Left colon (tissue), 2 donors: ENCODE results near the gene SLC16A10. TPM values are rescaled to one million over a fixed set of nuclear protein-coding genes. Genes with fewer than 3 reads are reported as not detected.
A peak's percentile ranks its signal among the peaks of the same experiment; 100 is the strongest.
"Not testable (repeated sequence)": the region's sequence is repeated elsewhere in the genome, so short reads cannot be mapped to it uniquely, and the experiment has no call there.

Experiments used
- ATAC-seq: fragments of 200-7000 bp; cut with Tn5 transposase; one replicate; pipeline ENCODE4 v1.9.1; 2020; ENCODE audit warnings: mild to moderate bottlenecking, moderate library complexity
- DNase-seq, 2 donors: peaks; one replicate each; pipeline ENCODE4 v3.0.0-alpha.2; 2020
- intact Hi-C, 2 donors: fragments of 100-400 bp; cut with DNase I in 1 of 2; cut with micrococcal nuclease in 1 of 2; formaldehyde crosslinking; loops; one replicate each; pipeline versions ENCODE4 v1.11.2 to v1.14.0; 2022; cut with DNase I, micrococcal nuclease
- total RNA-seq, 2 donors: library from RNA; stranded (reverse); fragmentation: NEBNext Ultra II Directional; extraction: Animal tissue kit (Norgen Biotek cat#: 25700); gene quantifications; one replicate each; pipeline ENCODE4 v1.2.1, GENCODE V29; 2021
- donor health status: DM: no; HTN: no; CAD: no.
- donor health status: DM: yes; HTN: yes; CAD: no.

Gene SLC16A10
- total RNA-seq, 2 donors from 2014 or later = 4.0 TPM

- intact Hi-C loops = no loop called here
- ATAC-seq (no peak), DNase-seq (no peak)
Measured at GRCh38 chr6:111173946-111174345, 86.6 kb downstream of the SLC16A10 start.

- intact Hi-C loops = no loop called here
- no peak for DNase-seq
- no peak for ATAC-seq
Measured at GRCh38 chr6:111175109-111175508, 87.8 kb downstream of the SLC16A10 start.

- peak; percentile 45 for ATAC-seq
- DNase-seq = no peak
- intact Hi-C loops = no loop called here
Measured at GRCh38 chr6:111176038-111176759, 88.9 kb downstream of the SLC16A10 start.

GRCh38 chr6:111176760-111177099, 89.4 kb downstream of the SLC16A10 start:
- DNase-seq (no peak), ATAC-seq (no peak)
- intact Hi-C loops = no loop called here

- intact Hi-C loops = no loop called here
- DNase-seq = no peak
- no peak for ATAC-seq
Measured at GRCh38 chr6:111177131-111177530, 89.8 kb downstream of the SLC16A10 start.

GRCh38 chr6:111183702-111184517, 96.6 kb downstream of the SLC16A10 start:
- ATAC-seq (no peak), DNase-seq (no peak)
- intact Hi-C loops = no loop called here

GRCh38 chr6:111184827-111185532, 97.7 kb downstream of the SLC16A10 start:
- ATAC-seq (no peak), DNase-seq (no peak)
- intact Hi-C loops = no loop called here

GRCh38 chr6:111185954-111186353, 98.7 kb downstream of the SLC16A10 start:
- DNase-seq = no peak
- intact Hi-C loops = no loop called here
- no peak for ATAC-seq

- intact Hi-C loops = no loop called here
- DNase-seq (no peak), ATAC-seq (no peak)
Measured at GRCh38 chr6:111187874-111188273, 100.6 kb downstream of the SLC16A10 start.

GRCh38 chr6:111189666-111190210, 102.4 kb downstream of the SLC16A10 start:
- DNase-seq, intact Hi-C loops, ATAC-seq: not testable (repeated sequence)

- DNase-seq (no peak), ATAC-seq (no peak)
- intact Hi-C loops = no loop called here
Measured at GRCh38 chr6:111190637-111191036, 103.3 kb downstream of the SLC16A10 start.

- DNase-seq, ATAC-seq, intact Hi-C loops: not testable (repeated sequence)
Measured at GRCh38 chr6:111191136-111191535, 103.8 kb downstream of the SLC16A10 start.

GRCh38 chr6:111192911-111193555, 105.7 kb downstream of the SLC16A10 start:
- intact Hi-C loops = no loop called here
- ATAC-seq (no peak), DNase-seq (no peak)

GRCh38 chr6:111195656-111196055, 108.4 kb downstream of the SLC16A10 start:
- ATAC-seq (peak; percentile 86), DNase-seq (no peak)
- intact Hi-C loops = no loop called here

- no peak for DNase-seq
- no peak for ATAC-seq
- intact Hi-C loops = no loop called here
Measured at GRCh38 chr6:111198841-111199240, 111.5 kb downstream of the SLC16A10 start.

GRCh38 chr6:111199935-111200334, 112.6 kb downstream of the SLC16A10 start:
- intact Hi-C loops = no loop called here
- ATAC-seq = no peak
- DNase-seq = no peak

GRCh38 chr6:111200350-111201243, 113.3 kb downstream of the SLC16A10 start:
- no peak for DNase-seq
- peak; percentile 82 for ATAC-seq
- intact Hi-C loops = no loop called here

GRCh38 chr6:111201244-111201554, 113.9 kb downstream of the SLC16A10 start:
- intact Hi-C loops = no loop called here
- DNase-seq (no peak), ATAC-seq (peak; percentile 18)
